GM12801 (cell line): ENCODE measurements around the gene MYH7B.

Experiments
- CTCF ChIP-seq: IDR thresholded peaks from one replicate; pipeline ENCODE4 v1.5.1; 2011; ENCODE audit warnings: control low read depth; ENCODE audit not compliant: insufficient read length; ENCODE audit errors: extremely low read depth

The MYH7B gene

GRCh38 chr20:34970193-34970840 is 14.6 kb downstream of the MYH7B start:
- TF ChIP-seq CTCF, result no peak

- TF ChIP-seq CTCF, result no peak
Measured at GRCh38 chr20:34970846-34971560, 15.3 kb downstream of the MYH7B start.

DNA sequence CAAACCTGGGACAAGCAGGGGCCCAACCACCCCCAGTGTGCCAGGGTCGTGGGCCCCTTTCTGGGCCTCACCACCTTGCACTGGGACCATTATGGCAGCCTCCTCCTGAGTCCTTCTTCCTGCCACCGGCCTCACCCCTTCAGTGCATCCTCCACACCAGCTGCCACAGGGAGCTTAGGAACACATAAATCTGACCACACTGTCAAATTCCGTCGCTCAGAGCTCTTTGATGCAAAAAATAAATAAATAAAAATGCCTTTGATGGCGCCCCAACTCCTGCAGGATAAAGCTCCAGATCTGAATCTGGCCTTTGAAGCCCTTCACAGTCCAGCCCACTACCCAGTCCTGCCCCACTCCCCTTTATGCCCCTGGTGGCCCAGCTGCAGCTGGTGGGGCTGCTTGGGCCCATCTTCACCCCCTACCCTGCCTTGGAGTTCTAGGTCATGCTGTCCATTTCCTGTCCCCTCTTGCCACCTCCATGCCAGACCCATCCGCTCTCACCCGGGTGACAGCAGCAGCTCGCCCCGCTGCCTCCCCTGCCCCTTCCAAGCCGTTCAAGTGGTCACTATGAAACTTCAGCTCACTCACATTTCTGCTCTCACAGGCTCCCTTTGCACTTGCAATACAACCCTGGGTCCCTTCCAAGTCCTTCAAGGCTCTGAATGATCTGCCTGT is 16.0 kb downstream of the MYH7B start:
- TF ChIP-seq CTCF, result no peak

GRCh38 chr20:34974246-34974645 is 18.6 kb downstream of the MYH7B start:
- TF ChIP-seq CTCF, result no peak

DNA sequence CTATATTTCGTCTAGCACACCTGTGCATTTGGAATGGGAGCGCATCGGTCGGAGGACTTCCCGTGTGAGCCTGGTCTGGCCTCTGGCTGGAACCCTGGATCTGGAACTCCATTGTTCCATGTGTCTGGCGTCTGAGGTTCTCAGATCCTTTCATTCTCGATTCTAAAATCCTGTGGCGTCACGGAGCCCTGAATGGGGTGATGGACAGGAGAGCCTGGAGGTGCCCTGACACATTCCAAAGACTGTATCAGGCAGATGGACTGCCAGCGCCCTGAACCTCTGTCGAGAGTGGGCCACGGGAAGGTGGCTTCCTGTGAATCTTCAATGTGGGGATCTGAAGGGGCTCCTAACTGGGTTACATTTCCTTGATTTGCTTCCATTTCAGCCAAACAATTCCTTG is 20.6 kb downstream of the MYH7B start:
- no peak for TF ChIP-seq CTCF

- TF ChIP-seq CTCF, result no peak
Measured at GRCh38 chr20:34977365-34978091, 21.9 kb downstream of the MYH7B start.

- TF ChIP-seq CTCF, result no peak
Measured at GRCh38 chr20:34978092-34978744, 22.6 kb downstream of the MYH7B start.
